T-helper 2 cell treated with Interferon-gamma antibody and Interleukin-4, amounts not matched to agents 5 μg/mL and 100 μg/mL, for 36 hours (primary cell): ENCODE measurements around the gene SNRPD2.

ENCODE experiments used
- DNase-seq: peaks from one replicate; pipeline ENCODE4 v3.0.0; 2021; ENCODE audit warnings: low spot score
- H3K27ac Mint-ChIP-seq: one replicate; pipeline ENCODE4 v1.8.0; 2021; ENCODE audit warnings: mild to moderate bottlenecking, mixed read lengths
- H3K27me3 Mint-ChIP-seq: one replicate; pipeline ENCODE4 v1.8.0; 2021; ENCODE audit warnings: low read depth, mixed read lengths
- H3K36me3 Mint-ChIP-seq: one replicate; pipeline ENCODE4 v1.8.0; 2021; ENCODE audit warnings: low read depth, mixed read lengths
- H3K4me1 Mint-ChIP-seq: one replicate; pipeline ENCODE4 v1.8.0; 2021; ENCODE audit warnings: low read depth, mixed read lengths
- H3K4me3 Mint-ChIP-seq: one replicate; pipeline ENCODE4 v1.8.0; 2022; ENCODE audit warnings: mild to moderate bottlenecking, moderate library complexity, mixed read lengths
- H3K9me3 Mint-ChIP-seq: one replicate; pipeline ENCODE4 v1.8.0; 2021; ENCODE audit warnings: mixed read lengths

Gene SNRPD2

GRCh38 chr19:45681391-45682015 lies 10.2 kb downstream of the SNRPD2 start:
- no peaks in the 10 kb centered on the region for H3K9me3 Mint-ChIP-seq
- peak overlapping the region; percentile 87 for H3K27ac Mint-ChIP-seq
- peak; percentile 89 for DNase-seq
- peaks cover 16% of the 10 kb centered on the region for H3K4me1 Mint-ChIP-seq
- H3K27me3 Mint-ChIP-seq: peaks cover 5% of the 10 kb centered on the region
- H3K36me3 Mint-ChIP-seq: peaks cover 22% of the 10 kb centered on the region
- peak overlapping the region; percentile 84 for H3K4me3 Mint-ChIP-seq

DNA sequence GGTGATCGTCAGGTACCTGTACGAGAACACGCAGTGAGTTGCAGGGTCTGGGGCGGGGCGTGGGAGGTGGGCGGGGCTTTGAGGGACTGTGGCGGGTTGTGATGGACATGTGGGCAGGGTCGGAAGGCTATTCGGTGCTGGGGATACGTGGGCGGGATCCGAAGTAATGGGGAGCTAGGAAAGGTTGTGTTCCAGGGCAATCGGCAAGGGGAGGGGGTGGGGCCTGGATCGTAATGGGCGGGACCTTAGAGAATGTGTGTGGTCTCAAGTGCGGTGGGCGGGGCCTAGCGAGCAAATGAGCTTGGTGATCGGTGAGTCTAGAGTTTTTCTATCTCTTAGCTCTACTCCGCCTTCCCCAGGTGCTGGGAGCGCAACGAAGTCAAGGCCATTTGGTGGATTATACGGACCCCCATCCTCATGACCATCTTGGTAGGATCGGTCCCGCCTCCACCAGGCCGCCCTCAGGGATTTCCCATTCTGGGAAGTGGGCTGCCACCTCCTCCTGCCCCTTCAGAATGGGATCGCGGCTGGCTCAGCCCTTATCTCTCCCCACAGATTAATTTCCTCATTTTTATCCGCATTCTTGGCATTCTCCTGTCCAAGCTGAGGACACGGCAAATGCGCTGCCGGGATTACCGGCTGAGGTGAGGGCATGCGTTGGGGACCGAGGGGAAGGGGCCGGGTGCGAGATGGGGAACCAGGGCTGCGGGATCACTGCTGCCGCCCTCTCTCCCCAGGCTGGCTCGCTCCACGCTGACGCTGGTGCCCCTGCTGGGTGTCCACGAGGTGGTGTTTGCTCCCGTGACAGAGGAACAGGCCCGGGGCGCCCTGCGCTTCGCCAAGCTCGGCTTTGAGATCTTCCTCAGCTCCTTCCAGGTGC lies 14.2 kb downstream of the SNRPD2 start:
- Mint-ChIP-seq H3K4me1 (peaks cover 14% of the 10 kb centered on the region), H3K27me3 (peaks cover 5% of the 10 kb centered on the region)

GRCh38 chr19:45676851-45677263 lies 14.9 kb downstream of the SNRPD2 start:
- peaks cover 2% of the 10 kb centered on the region for H3K36me3 Mint-ChIP-seq
- H3K27ac Mint-ChIP-seq: peak overlapping the region; percentile 20
- peak overlapping the region; percentile 70 for H3K4me3 Mint-ChIP-seq
- H3K9me3 Mint-ChIP-seq: no peaks in the 10 kb centered on the region
- peaks cover 5% of the 10 kb centered on the region for H3K27me3 Mint-ChIP-seq
- DNase-seq: peak; percentile 20
- H3K4me1 Mint-ChIP-seq: peaks cover 12% of the 10 kb centered on the region

More for the DNA sequence above, 14.2 kb downstream of the SNRPD2 start:
- peak overlapping the region; percentile 89 for H3K4me3 Mint-ChIP-seq
- no peaks in the 10 kb centered on the region for H3K9me3 Mint-ChIP-seq
- no peak overlapping the region for H3K27ac Mint-ChIP-seq
- DNase-seq: peak; percentile 73
- peaks cover 1% of the 10 kb centered on the region for H3K36me3 Mint-ChIP-seq

- Mint-ChIP-seq H3K9me3 (no peaks in the 10 kb centered on the region), H3K27ac (no peak overlapping the region), H3K36me3 (peaks cover 2% of the 10 kb centered on the region), H3K4me1 (peaks cover 19% of the 10 kb centered on the region), H3K4me3 (no peak overlapping the region), H3K27me3 (peaks cover 7% of the 10 kb centered on the region)
- DNase-seq: no peak
These were observed 16.8 kb downstream of the SNRPD2 start for GRCh38 chr19:45674946-45675345.

DNA sequence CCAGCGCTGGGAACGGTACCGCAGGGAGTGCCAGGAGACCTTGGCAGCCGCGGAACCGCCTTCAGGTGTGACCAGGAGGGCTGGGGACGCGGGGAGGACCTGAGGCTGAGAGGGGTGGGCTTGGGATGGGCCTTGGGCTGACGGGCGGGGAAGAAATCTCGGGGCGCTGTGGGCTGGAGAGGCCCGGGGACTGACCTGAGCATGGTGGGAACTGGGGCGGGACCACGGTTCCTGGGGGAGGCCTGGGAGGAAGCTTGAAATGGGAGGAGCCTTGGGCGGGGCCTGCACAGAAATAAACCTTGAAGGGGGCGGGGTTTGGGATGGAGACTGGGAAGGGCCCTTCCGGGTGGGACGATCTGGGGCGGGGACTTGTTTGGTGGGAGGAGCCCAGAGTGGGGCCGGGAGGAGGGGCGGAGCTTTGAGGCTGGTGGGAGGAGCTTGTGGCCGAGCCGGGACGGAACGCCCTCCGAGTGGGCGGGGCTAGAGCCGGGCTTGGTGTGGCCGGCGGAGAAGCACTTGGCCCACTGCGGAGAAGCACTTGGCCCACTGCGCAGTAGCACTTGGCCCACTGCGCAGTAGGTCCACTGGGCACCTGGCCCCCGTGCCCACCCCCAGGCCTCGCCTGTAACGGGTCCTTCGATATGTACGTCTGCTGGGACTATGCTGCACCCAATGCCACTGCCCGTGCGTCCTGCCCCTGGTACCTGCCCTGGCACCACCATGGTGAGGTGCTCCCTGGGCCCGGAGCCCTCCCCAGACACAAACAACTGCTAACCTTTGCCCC lies 20.9 kb downstream of the SNRPD2 start:
- DNase-seq: peak; percentile 73
- H3K4me3 Mint-ChIP-seq: peak overlapping the region; percentile 72
- H3K9me3 Mint-ChIP-seq: no peaks in the 10 kb centered on the region
- no peak overlapping the region for H3K27ac Mint-ChIP-seq
- H3K36me3 Mint-ChIP-seq: peaks cover 2% of the 10 kb centered on the region
- peaks cover 27% of the 10 kb centered on the region for H3K4me1 Mint-ChIP-seq
- H3K27me3 Mint-ChIP-seq: peaks cover 3% of the 10 kb centered on the region

DNA sequence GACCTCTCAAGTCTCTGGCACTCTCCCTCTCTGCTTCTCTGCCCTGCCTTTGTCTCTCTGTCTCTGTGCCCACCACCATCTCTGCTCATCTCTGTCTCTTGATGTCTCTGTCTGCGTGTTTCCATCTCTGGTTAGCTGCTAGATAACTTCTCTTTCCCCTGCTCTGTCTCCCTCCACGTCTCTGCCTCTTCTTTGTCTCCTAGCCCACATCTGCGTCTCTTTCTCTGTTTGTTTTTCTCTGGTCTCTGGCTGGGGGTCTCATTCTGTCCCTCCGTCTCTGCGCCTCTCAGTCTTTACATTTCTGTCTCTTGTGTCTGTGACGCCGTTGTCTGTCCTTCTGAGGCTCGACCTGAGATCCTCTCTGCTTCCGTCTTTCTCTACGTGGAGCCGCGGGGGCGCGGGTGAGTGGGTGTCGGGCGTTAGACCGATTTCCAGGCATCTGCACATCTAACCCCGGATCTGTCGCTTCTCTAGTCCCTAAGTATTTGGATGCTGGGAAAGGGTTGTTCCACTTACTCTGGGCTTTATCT lies 23.3 kb downstream of the SNRPD2 start:
- Mint-ChIP-seq H3K36me3 (peaks cover 2% of the 10 kb centered on the region), H3K27me3 (peaks cover 3% of the 10 kb centered on the region)
- peak; percentile 50 for DNase-seq

DNA sequence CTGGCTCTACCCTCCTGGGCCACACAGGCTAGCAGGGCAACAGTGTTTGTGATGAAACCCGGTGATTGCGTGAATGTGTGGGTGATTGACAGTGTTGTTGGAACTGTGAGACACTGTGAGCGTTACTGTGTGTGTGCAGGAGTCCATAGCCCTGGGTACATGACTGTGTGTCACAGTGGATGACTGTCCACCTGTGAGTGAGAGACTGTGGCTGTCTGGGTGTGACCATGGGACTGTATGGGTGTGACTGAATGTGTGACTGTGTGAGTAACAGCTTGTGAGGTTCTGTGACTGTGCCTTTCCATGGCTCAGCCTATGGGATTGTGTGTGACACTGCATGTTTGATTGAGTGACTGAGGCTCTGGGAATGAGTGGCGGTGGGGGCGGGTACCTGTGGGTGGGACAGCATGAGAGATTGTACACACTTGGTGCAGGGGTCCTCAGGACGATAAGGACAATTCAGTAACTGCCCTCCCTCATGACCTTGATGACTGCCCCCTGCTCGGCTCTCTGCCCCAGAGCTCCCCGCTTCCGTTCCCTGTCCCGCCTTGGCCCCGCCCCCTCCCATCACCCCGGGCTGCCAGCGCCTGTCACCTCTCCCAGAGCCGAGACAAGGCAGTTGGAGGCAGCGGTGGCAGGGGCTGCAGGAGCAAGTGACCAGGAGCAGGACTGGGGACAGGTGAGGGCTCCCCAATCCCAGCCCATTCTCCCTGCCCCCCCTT lies 24.0 kb downstream of the SNRPD2 start, which contains the start of gene GIPR:
Gene GIPR, plus strand, starts transcription at position 602 of the 722 bp plus-strand sequence. CDS start 1,300 bp downstream, outside the sequence.
- H3K27ac Mint-ChIP-seq: peak within 1 kb of the TSS; percentile 79
- H3K9me3 Mint-ChIP-seq: no peaks in the 10 kb centered on the region
- peak within 1 kb of the TSS; percentile 87 for H3K4me3 Mint-ChIP-seq
- DNase-seq: peak; percentile 77
- H3K36me3 Mint-ChIP-seq: peaks cover 2% of the 10 kb centered on the region
- peaks cover 3% of the 10 kb centered on the region for H3K27me3 Mint-ChIP-seq
- H3K4me1 Mint-ChIP-seq: peaks cover 30% of the 10 kb centered on the region

More for the DNA sequence above, 23.3 kb downstream of the SNRPD2 start:
- Mint-ChIP-seq H3K27ac (peak overlapping the region; percentile 79), H3K9me3 (no peaks in the 10 kb centered on the region), H3K4me3 (peak overlapping the region; percentile 87), H3K4me1 (peaks cover 30% of the 10 kb centered on the region)

DNA sequence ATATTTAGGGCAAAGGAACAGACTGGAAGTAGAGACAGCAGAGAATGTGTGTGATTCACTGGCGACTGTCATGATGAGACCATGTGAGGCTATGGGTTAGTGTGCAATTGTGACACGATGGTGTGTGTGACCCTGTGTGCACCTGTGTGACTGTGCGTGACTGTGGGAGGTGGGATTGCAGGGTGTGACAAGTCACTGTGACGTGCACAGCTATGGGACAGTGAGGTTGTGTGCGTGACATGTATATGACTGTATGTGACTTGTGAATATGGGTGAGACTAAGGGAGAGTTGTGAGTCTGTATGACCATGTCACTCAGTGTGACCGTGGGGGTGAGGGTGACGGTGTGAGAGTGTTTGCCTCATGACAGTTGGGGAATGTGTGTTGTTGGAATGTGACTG lies 27.2 kb downstream of the SNRPD2 start:
- Mint-ChIP-seq H3K9me3 (no peaks in the 10 kb centered on the region), H3K4me1 (peaks cover 19% of the 10 kb centered on the region), H3K27ac (no peak overlapping the region), H3K4me3 (no peak overlapping the region), H3K27me3 (peaks cover 7% of the 10 kb centered on the region), H3K36me3 (no peaks in the 10 kb centered on the region)
- DNase-seq: no peak

- Mint-ChIP-seq H3K4me3 (no peak overlapping the region), H3K9me3 (no peaks in the 10 kb centered on the region), H3K36me3 (no peaks in the 10 kb centered on the region), H3K4me1 (peaks cover 15% of the 10 kb centered on the region), H3K27me3 (peaks cover 7% of the 10 kb centered on the region), H3K27ac (peak overlapping the region; percentile 11)
- no peak for DNase-seq
These were observed 28.0 kb downstream of the SNRPD2 start for GRCh38 chr19:45663800-45664199.

DNA sequence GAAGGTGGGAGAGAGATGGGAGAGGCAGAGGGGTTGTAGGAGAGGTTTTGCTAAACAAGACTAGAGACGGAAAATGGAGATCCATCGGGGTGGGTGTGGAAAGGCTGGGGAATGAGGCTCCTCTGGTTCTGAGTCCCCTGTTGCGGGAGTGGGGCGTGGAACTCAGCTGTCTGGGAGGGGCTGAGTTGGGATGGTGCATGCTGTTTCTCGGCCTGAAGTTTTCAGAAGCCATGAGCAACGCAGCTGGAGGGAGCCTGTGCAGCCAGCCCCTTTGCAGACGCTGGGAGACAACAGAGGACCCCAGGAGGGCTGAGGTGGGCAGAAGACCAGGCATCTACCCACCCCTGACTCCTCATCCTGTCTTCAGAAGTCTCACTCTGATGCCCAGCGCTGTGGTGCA lies 31.1 kb downstream of the SNRPD2 start:
- DNase-seq: no peak
- Mint-ChIP-seq H3K36me3 (no peaks in the 10 kb centered on the region), H3K27me3 (peaks cover 7% of the 10 kb centered on the region), H3K4me1 (peaks cover 3% of the 10 kb centered on the region), H3K27ac (no peak overlapping the region), H3K4me3 (no peak overlapping the region), H3K9me3 (no peaks in the 10 kb centered on the region)

- Mint-ChIP-seq H3K4me1 (peaks cover 3% of the 10 kb centered on the region), H3K9me3 (no peaks in the 10 kb centered on the region), H3K27me3 (peaks cover 7% of the 10 kb centered on the region), H3K4me3 (no peak overlapping the region), H3K27ac (no peak overlapping the region), H3K36me3 (no peaks in the 10 kb centered on the region)
- no peak for DNase-seq
These were observed 32.5 kb downstream of the SNRPD2 start for GRCh38 chr19:45659096-45659729.

GRCh38 chr19:45657520-45658167 lies 34.1 kb downstream of the SNRPD2 start:
- Mint-ChIP-seq H3K4me1 (no peaks in the 10 kb centered on the region), H3K27me3 (peaks cover 7% of the 10 kb centered on the region), H3K36me3 (no peaks in the 10 kb centered on the region), H3K27ac (no peak overlapping the region), H3K4me3 (no peak overlapping the region), H3K9me3 (no peaks in the 10 kb centered on the region)
- DNase-seq: no peak
